HG03159 (cell line): ENCODE results near the gene TTC34.

Experiments
- ATAC-seq: cut with Tn5 transposase; IDR thresholded peaks from one replicate; pipeline ENCODE4 v1.9.1; 2021; ENCODE audit warnings: mild to moderate bottlenecking, moderate library complexity; ENCODE audit not compliant: unreplicated experiment

The TTC34 gene

DNA sequence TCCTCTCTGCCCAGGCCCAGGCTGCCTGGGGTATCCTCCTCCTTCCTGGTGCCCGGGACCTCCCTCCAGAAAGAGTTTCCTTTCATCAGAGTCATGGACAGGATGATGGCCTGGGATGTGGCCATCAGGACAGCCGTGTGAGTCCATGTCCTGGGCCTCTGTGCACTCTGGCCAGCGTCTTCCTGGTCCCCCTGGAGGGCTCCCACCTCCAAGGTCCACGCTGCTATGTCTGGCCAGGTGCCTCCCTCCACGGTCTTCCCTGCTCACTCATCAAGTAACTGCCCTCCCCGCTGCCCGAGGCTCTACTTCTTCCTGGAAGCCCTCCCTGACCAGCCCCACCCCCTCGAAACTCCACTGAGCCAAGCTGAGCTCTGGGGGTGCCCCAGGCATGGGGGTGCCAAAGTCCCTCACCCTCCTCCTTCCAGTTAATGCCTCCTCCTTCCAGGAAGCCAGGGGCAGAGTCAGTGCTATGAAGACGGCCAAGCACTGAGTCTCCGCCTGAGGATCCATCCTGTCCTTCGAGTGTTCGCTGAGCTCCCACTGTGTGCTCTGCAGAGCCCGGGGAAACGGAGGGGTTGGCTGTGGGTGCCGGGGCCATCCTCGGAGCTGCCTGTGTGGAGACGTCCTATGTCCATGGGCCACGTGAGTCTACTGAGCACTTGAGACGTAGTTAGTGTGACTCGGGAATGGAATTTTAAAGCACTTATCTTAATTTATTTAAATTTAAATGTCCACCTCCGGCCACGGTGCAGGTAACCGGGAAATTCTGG is 28.5 kb upstream of the TTC34 start:
- ATAC-seq, result no peak

- ATAC-seq, result no peak
These were observed 27.2 kb upstream of the TTC34 start for GRCh38 chr1:2828586-2829250.

- no peak for ATAC-seq
These were observed 25.3 kb upstream of the TTC34 start for GRCh38 chr1:2826736-2827292.

DNA sequence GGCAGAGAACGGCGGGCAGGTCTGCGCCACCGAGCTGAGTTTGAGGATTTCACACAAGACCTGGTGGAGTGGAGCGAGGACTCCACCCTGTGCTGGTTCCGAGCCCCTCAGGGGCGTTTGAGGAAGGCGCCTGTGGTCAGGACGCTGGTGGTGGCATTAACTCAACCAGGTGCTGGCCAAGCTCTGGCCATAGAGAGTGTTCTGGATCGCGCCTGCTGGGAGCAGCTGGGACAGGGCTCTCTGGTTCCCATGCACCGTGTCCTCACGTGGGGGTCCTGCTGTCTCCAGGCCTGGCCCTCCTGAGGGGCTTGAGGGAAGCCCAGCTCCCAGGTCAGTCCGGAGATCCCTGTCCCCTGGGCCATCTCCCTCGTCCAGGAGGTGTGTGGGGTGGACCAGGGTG is 24.8 kb upstream of the TTC34 start:
- ATAC-seq, result no peak

- ATAC-seq, result no peak
These were observed 24.1 kb upstream of the TTC34 start for GRCh38 chr1:2825487-2826189.

GRCh38 chr1:2824999-2825398 is 23.5 kb upstream of the TTC34 start:
- ATAC-seq, result no peak

GRCh38 chr1:2823921-2824610 is 22.6 kb upstream of the TTC34 start:
- no peak for ATAC-seq

DNA sequence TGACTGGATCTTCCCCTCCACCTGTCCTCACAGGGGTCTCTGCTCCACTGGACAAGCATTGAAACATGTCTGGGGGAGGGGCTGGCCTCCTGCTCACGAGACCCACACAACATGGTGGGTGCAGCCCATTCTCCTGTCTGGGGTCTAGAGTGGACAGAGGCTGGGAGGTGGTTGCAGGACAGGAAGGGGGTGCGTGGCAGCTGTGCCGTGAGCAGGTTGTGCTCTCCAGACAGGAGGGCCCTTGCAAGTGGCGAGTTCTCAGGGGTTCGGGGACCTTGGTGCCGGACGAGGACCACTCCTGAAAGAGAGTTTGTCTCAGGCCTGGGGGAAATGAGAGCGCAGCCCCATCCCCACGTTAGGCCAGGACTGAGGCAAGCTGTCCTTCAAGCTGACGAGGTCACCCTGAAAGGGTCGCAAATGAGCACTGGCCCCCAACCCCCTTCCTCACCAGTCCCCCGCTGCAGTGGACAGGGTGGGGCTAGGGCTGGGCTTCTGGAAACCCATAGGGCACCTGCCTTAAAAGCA is 21.2 kb upstream of the TTC34 start:
- ATAC-seq, result no peak

GRCh38 chr1:2821966-2822620 is 20.6 kb upstream of the TTC34 start:
- ATAC-seq, result no peak

DNA sequence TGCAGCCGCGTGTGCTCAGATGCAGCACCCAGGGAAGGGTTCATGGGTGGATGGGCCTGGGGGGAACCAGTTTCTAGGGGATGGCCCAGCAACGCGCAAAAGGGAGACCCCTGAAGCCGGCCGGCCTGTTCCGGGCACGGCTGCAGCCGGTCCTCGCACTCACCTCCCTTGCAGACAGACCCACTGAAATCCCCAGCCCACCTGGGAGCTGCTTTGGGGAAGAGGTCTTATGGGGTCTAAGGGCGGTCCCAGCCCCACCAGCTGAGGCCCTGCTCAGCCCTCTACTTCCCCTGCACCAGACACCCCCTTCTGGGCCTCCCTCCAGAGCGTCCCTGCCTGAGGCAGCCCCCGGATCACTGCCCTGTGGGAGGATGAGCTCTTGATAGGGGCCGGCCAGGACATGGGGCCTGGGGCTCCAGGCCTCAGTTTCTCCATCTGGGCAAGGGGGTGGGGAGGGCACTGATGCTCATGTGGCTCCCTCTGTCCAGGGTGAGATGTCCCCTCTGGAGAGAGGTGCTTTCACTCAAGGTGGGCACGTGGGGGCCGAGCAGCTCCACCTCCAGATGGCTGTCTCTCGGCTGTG is 20.0 kb upstream of the TTC34 start:
- ATAC-seq, result no peak

DNA sequence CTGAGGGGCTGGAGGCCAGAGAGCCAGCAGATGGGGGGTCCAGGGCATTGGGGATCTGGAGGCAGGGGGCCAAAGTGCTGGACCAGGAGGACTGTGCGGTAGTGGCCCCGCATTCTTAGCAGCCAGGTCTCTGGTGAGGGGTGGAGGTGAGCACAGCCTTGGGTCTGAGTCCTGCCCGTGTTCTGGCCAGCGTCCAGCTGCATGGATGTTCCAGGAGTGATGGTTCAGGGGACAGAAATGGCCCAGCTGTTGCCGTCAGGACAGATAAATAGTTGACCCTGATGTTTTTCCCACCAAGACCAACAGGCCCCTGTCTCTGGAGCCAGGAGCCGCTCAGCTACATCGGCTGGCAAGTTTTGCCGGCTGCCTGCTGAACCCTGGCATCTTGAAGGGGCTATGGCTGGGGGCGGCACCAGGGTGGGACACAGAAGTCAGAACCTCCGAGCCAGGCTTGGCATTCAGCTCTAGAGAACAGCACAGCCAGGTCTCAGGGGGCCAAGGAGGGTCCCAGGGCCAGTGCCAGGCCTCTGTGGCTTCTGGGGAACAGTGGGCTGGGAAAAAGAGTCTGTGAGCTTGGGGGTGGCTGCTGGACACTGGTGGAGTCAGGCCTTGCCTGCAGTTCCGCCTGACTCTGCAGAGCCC is 19.4 kb upstream of the TTC34 start:
- ATAC-seq, result no peak

GRCh38 chr1:2819831-2820730 is 18.6 kb upstream of the TTC34 start:
- ATAC-seq, result no peak

DNA sequence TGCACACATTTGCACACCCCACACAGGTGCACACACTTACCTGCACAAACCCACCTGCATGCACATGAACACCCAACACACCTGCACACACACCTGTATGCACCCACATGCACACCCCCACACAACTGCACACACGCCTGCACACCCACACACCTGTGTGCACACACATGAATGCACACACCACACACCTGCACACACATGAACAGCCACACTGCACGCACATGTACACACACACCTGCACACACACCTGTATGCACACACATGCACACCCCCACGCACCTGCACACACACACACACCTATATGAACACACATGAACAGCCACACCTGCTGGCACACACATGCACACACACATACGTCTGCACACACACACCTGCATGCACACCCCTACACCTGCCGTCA is 17.9 kb upstream of the TTC34 start:
- no peak for ATAC-seq

DNA sequence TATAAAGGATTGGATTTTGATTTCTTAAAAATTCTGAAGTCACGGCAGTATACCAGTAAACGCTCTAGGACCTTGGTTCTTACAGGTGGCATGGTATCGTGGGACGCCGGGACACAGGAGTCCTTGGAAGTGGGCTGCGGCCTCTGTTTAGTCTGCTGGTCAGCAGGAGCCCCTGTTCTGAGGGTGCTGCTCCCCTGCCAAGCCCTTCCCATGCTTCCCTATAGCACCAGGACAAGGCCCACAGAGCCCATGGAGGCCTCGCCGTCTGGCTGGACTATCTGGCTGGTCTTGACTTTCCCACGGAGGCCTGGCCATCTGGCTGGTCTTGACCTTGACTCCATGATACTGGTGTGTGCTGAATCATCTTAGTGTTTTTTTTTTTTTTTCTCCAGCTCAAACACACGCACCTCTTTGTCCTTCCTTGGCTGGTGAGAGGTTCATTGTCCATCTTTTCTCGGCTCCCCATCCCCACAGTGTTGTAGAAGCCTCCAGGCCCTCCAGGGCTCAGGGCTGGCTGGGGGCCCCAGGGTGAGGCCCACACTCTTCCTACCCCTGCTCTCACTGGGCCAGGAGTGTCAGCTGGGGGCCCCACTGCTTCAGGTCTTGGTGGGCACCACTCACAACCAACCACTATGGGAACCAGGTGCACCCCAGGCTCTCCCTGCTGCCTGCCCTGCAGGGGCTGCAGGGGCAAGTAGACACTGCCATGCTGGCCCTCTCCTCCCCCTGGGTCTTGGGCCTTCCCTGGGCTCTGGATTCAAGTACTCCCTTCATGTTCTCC is 16.5 kb upstream of the TTC34 start:
- ATAC-seq, result no peak

- ATAC-seq, result no peak
These were observed 15.3 kb upstream of the TTC34 start for GRCh38 chr1:2816786-2817185.

- no peak for ATAC-seq
These were observed 14.1 kb upstream of the TTC34 start for GRCh38 chr1:2815551-2815950.

GRCh38 chr1:2814511-2815075 is 13.1 kb upstream of the TTC34 start:
- no peak for ATAC-seq
